ENCODE measurements around the gene DDX23. TPM values are rescaled to one million over a fixed set of nuclear protein-coding genes. Genes with fewer than 3 reads are reported as not detected.

Gene DDX23
- total RNA-seq, 6 donors from 2014 or later = 64.5 to 163 (median 81.8) TPM

GRCh38 chr12:48794870-48795269, 57.1 kb downstream of the DDX23 start:
- no peaks in the 10 kb centered on the region for H3K9me3 ChIP-seq
- no peaks in the 10 kb centered on the region for H3K36me3 ChIP-seq
- no peak overlapping the region for H3K27ac ChIP-seq
- H3K4me3 ChIP-seq = no peak overlapping the region
- DNase-seq (no peak), ATAC-seq (ENCODE audit: low FRiP score in 2 of 2) (no peak)
- no peaks in the 10 kb centered on the region for H3K27me3 ChIP-seq
- peaks cover 4 to 14% (median 12%) of the 10 kb centered on the region in 4 donors for H3K4me1 ChIP-seq
- TF ChIP-seq CTCF (IDR thresholded peaks at IDR 0.05) (no peak), POLR2A (IDR thresholded peaks at IDR 0.05) (no peak), EP300 (IDR thresholded peaks at IDR 0.05) (no peak), POLR2AphosphoS5 (IDR thresholded peaks at IDR 0.05) (no peak)
- WGBS, 2 donors = 84 to 92% methylated on average over 3 of the region's 3 CpGs

DNA sequence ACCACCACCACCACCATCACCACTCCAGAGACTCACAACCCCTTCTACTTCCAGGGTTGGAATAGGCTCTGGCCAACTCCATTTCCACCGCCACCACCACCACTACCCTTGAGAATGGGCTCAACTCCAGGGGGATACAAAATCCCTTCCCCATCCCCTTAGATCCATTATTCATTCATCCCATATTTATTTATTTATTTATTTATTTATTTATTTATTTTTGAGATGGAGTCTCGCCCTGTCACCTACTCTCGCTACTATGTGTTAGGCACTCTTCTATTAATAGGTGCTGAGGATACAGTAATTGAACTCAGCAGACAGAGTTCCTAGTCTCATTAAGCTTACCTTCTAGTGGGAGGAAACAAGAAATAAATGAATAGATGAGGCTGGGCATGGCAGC, 58.3 kb downstream of the DDX23 start:
- Histone ChIP-seq H3K36me3 (no peaks in the 10 kb centered on the region), H3K27ac (no peak overlapping the region), H3K4me1 (peaks cover 11 to 22% (median 17%) of the 10 kb centered on the region in 4 donors), H3K4me3 (no peak overlapping the region), H3K9me3 (no peaks in the 10 kb centered on the region), H3K27me3 (no peaks in the 10 kb centered on the region)
- 96 to 98% methylated on average over 3 of the region's 3 CpGs for WGBS, 2 donors
- DNase-seq (no peak), ATAC-seq (ENCODE audit: low FRiP score in 2 of 2) (no peak)
- TF ChIP-seq POLR2A (IDR thresholded peaks at IDR 0.05) = no peak
- TF ChIP-seq CTCF (IDR thresholded peaks at IDR 0.05) = no peak
- TF ChIP-seq EP300 (IDR thresholded peaks at IDR 0.05) = no peak
- TF ChIP-seq POLR2AphosphoS5 (IDR thresholded peaks at IDR 0.05) = no peak

- DNase-seq (no peak), ATAC-seq (ENCODE audit: low FRiP score in 2 of 2) (no peak)
- Histone ChIP-seq H3K4me1 (peaks cover 18 to 30% (median 23%) of the 10 kb centered on the region in 4 donors), H3K9me3 (no peaks in the 10 kb centered on the region), H3K4me3 (peak overlapping the region; percentile 81 to 95 (median 87)), H3K36me3 (no peaks in the 10 kb centered on the region), H3K27ac (peak overlapping the region; percentile 87 to 95 (median 94)), H3K27me3 (no peaks in the 10 kb centered on the region)
- 15 to 18% methylated on average over 4 of the region's 4 CpGs for WGBS, 2 donors
- TF ChIP-seq CTCF (IDR thresholded peaks at IDR 0.05) (no peak), POLR2A (IDR thresholded peaks at IDR 0.05) (no peak), POLR2AphosphoS5 (IDR thresholded peaks at IDR 0.05) (no peak), EP300 (IDR thresholded peaks at IDR 0.05) (no peak)
These were observed 62.1 kb downstream of the DDX23 start for GRCh38 chr12:48789858-48790326.

- H3K4me1 ChIP-seq = peaks cover 18 to 30% (median 23%) of the 10 kb centered on the region in 4 donors
- ATAC-seq (ENCODE audit: low FRiP score in 2 of 2) (peak; percentile 82 to 90), DNase-seq (peak; percentile 88 to 90)
- H3K9me3 ChIP-seq = no peaks in the 10 kb centered on the region
- WGBS, 2 donors = 0 to 2% methylated on average over 12 to 46 of the region's 86 CpGs
- H3K27ac ChIP-seq = peak within 1 kb of the TSS; percentile 87 to 95 (median 94)
- H3K4me3 ChIP-seq = peak within 1 kb of the TSS; percentile 82 to 95 (median 87)
- H3K36me3 ChIP-seq = no peaks in the 10 kb centered on the region
- TF ChIP-seq POLR2A (IDR thresholded peaks at IDR 0.05) (no peak), EP300 (IDR thresholded peaks at IDR 0.05) (no peak), POLR2AphosphoS5 (IDR thresholded peaks at IDR 0.05) (peak in 1 of 2 donors; percentile 69)
- H3K27me3 ChIP-seq = no peaks in the 10 kb centered on the region
These were observed 62.8 kb downstream of the DDX23 start, which contains the start of gene ADCY6 for GRCh38 chr12:48788854-48789775. Gene ADCY6 (minus strand): TSS chr12:48789089. CDS start chr12:48783434, 5,655 bp downstream.

- no peaks in the 10 kb centered on the region for H3K9me3 ChIP-seq
- peak overlapping the region; percentile 70 to 95 (median 94) for H3K27ac ChIP-seq
- peak; percentile 19 to 44 for ATAC-seq (ENCODE audit: low FRiP score in 2 of 2)
- peaks cover 18 to 30% (median 23%) of the 10 kb centered on the region in 4 donors for H3K4me1 ChIP-seq
- peak overlapping the region; percentile 82 to 95 (median 87) for H3K4me3 ChIP-seq
- H3K36me3 ChIP-seq = no peaks in the 10 kb centered on the region
- no peak for TF ChIP-seq CTCF (IDR thresholded peaks at IDR 0.05)
- TF ChIP-seq POLR2A (IDR thresholded peaks at IDR 0.05) = no peak
- TF ChIP-seq EP300 (IDR thresholded peaks at IDR 0.05) = no peak
- TF ChIP-seq POLR2AphosphoS5 (IDR thresholded peaks at IDR 0.05) = no peak
- peak in 1 of 2 donors; percentile 87 for DNase-seq
- WGBS, 2 donors = 1 to 3% methylated on average over 7 to 19 of the region's 25 CpGs
- H3K27me3 ChIP-seq = no peaks in the 10 kb centered on the region
These were observed 63.5 kb downstream of the DDX23 start for GRCh38 chr12:48788524-48788853.

All from upper lobe of left lung (tissue), 6 donors.